Adrenal gland (tissue), 12 donors: ENCODE measurements around the gene UBE2E1. TPM values are rescaled to one million over a fixed set of nuclear protein-coding genes. Genes with fewer than 3 reads are reported as not detected.

ENCODE experiments used
- DNase-seq, 7 donors: peaks; one replicate each; pipeline ENCODE4 v3.0.0-alpha.2; 2019 to 2020
- H3K27ac ChIP-seq, 5 donors: fragments of 200-600 bp; sonication (generic) in 4 of 5; 1 replicate in 3 of 5; 2 replicates in 2 of 5; pipeline versions ENCODE4 v1.5.1 to v1.8.0; 2016 to 2020; ENCODE audit warnings: mild to moderate bottlenecking in 1 of 5
- H3K27me3 ChIP-seq: fragments of 200-600 bp; 2 replicates; pipeline ENCODE4 v1.8.0; 2021
- H3K36me3 ChIP-seq, 2 donors: fragments of 200-600 bp; replicated peaks in 1 of 2; 1 replicate in 1 of 2; 2 replicates in 1 of 2; pipeline versions ENCODE4 v1.5.1 to v1.8.0; 2018 to 2022
- H3K4me1 ChIP-seq, 2 donors: fragments of 200-600 bp; replicated peaks in 1 of 2; 1 replicate in 1 of 2; 2 replicates in 1 of 2; pipeline versions ENCODE4 v1.5.1 to v1.8.0; 2018 to 2021
- H3K4me3 ChIP-seq, 4 donors: fragments of 200-600 bp; sonication (generic) in 3 of 4; one replicate each; pipeline ENCODE4 v1.5.1; 2016 to 2018
- H3K9me3 ChIP-seq, 3 donors: fragments of 200-600 bp; sonication (generic) in 1 of 3; replicated peaks in 1 of 3; 1 replicate in 2 of 3; 2 replicates in 1 of 3; pipeline versions ENCODE4 v1.5.1 to v1.8.0; 2016 to 2021
- POLR2A ChIP-seq, 2 donors: fragments of 450-650 bp; IDR thresholded peaks; one replicate each; pipeline ENCODE4 v1.6.1; 2017; ENCODE audit warnings: antibody characterized with exemption in 2 of 2, mild to moderate bottlenecking in 2 of 2, moderate library complexity in 1 of 2
- WGBS, 4 donors: extraction: QIAGEN DNeasy Blood & Tissue Kit in 2 of 4; methylation state at CpG; one replicate each; pipeline versions ENCODE4 v1.1.5 to v1.1.7; 2013 to 2017; 5-methylcytosine and 5-hydroxymethylcytosine counted together
- intact Hi-C, 2 donors: fragments of 100-400 bp; cut with DNase I; formaldehyde crosslinking; loops; one replicate each; pipeline versions ENCODE4 v1.14.1 to v1.15.0; 2022 to 2023
- polyA plus RNA-seq, 3 donors: library from polyadenylated mRNA; stranded (reverse); fragments of 200-250 nt in 2 of 3; fragments of 350-450 nt in 1 of 3; fragmentation: Illumina TruSeq in 1 of 3; extraction: RNeasy Lipid Tissue Mini Kit (QIAGEN cat#74804) in 1 of 3; gene quantifications; one replicate each; pipeline ENCODE4 v1.2.3, GENCODE V29; 2013 to 2014
- total RNA-seq, 9 donors: library from RNA; depleted of rRNA in 4 of 9; stranded (reverse); fragments of >200 nt in 4 of 9; fragments of 120-200 nt in 1 of 9; fragmentation: NEBNext Ultra II Directional in 1 of 9; extraction: Animal tissue kit (Norgen Biotek cat#: 25700) in 1 of 9; gene quantifications; one replicate each; pipeline versions ENCODE4 v1.1.0 to v1.2.4, GENCODE V29; 2013 to 2023
- TF ChIP-seq, protein P1 (sequence below), 6 experiments: fragments of 450-650 bp in 4 of 6; fragments of 200-600 bp in 2 of 6; sonication (generic) in 1 of 6; IDR thresholded peaks; 1 replicate in 5 of 6; 2 replicates in 1 of 6; pipeline versions ENCODE4 v1.5.1 to v1.8.0; 2016 to 2021; ENCODE audit warnings: antibody characterized with exemption in 6 of 6, mild to moderate bottlenecking in 2 of 6, moderate library complexity in 1 of 6
- donor health status: healthy with polysubstance abuse.
- donor health status: Bipolar disorder and iron deficiency.
- donor health status: DM: yes; HTN: yes; CAD: no.
- donor health status: DM: no; HTN: no; CAD: no.
- donor health status: DM: no; HTN: no; CAD: no.
- donor health status: DM: yes; HTN: yes; CAD: no.

UBE2E1 gene
- total and polyA plus RNA-seq, 12 donors, result 19.4 to 80.5 (median 59.9) TPM

GRCh38 chr3:23820888-23821287, 15.1 kb downstream of the UBE2E1 start:
- no peaks in the 10 kb centered on the region for H3K36me3 ChIP-seq
- H3K27ac ChIP-seq, result no peak overlapping the region
- H3K4me3 ChIP-seq, result no peak overlapping the region
- 93 to 100% (median 95%) methylated on average over 1 of the region's 1 CpG for WGBS, 4 donors
- DNase-seq, result no peak
- peaks cover 8 to 21% of the 10 kb centered on the region in 2 donors for H3K4me1 ChIP-seq
- H3K27me3 ChIP-seq, result no peaks in the 10 kb centered on the region
- intact Hi-C loops, result no loop called here
- TF ChIP-seq, protein P1, sequence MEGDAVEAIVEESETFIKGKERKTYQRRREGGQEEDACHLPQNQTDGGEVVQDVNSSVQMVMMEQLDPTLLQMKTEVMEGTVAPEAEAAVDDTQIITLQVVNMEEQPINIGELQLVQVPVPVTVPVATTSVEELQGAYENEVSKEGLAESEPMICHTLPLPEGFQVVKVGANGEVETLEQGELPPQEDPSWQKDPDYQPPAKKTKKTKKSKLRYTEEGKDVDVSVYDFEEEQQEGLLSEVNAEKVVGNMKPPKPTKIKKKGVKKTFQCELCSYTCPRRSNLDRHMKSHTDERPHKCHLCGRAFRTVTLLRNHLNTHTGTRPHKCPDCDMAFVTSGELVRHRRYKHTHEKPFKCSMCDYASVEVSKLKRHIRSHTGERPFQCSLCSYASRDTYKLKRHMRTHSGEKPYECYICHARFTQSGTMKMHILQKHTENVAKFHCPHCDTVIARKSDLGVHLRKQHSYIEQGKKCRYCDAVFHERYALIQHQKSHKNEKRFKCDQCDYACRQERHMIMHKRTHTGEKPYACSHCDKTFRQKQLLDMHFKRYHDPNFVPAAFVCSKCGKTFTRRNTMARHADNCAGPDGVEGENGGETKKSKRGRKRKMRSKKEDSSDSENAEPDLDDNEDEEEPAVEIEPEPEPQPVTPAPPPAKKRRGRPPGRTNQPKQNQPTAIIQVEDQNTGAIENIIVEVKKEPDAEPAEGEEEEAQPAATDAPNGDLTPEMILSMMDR (IDR thresholded peaks at IDR 0.05), result no peak
- no peak for TF ChIP-seq POLR2A (IDR thresholded peaks at IDR 0.05)
- H3K9me3 ChIP-seq, result no peaks in the 10 kb centered on the region

DNA sequence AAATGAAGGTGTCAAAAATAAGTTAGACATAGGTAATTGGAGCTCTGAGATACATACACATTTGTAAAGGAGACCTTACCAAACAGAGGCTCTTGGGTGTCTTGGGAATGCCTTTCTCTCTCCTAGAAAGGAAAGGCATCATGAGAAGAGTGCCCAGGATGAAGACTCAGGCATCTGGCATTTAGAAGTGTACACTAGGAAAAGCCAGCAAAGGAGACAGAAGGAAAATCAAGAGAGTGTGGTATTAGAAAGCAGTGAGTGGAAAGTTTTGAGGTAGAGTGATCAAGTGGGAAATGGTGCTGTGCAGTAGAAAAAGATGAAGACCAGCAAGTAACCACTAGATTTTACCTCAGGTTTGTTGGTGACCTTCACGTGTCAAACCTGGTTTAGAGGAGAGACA, 16.1 kb downstream of the UBE2E1 start:
- no peak for TF ChIP-seq POLR2A (IDR thresholded peaks at IDR 0.05)
- TF ChIP-seq, protein P1 (IDR thresholded peaks at IDR 0.05), result no peak
- no peaks in the 10 kb centered on the region for H3K36me3 ChIP-seq
- no peak for DNase-seq
- H3K27me3 ChIP-seq, result no peaks in the 10 kb centered on the region
- WGBS, 4 donors, result 86 to 96% (median 90%) methylated on average over 1 of the region's 1 CpG
- no peaks in the 10 kb centered on the region for H3K9me3 ChIP-seq
- intact Hi-C loops, result no loop called here
- peaks cover 17 to 29% of the 10 kb centered on the region in 2 donors for H3K4me1 ChIP-seq
- no peak overlapping the region for H3K27ac ChIP-seq
- H3K4me3 ChIP-seq, result no peak overlapping the region

GRCh38 chr3:23822559-23822958, 16.8 kb downstream of the UBE2E1 start:
- no peak for TF ChIP-seq POLR2A (IDR thresholded peaks at IDR 0.05)
- TF ChIP-seq, protein P1 (IDR thresholded peaks at IDR 0.05), result no peak
- Histone ChIP-seq H3K4me1 (peaks cover 20 to 36% of the 10 kb centered on the region in 2 donors), H3K9me3 (no peaks in the 10 kb centered on the region), H3K36me3 (no peaks in the 10 kb centered on the region), H3K27ac (no peak overlapping the region), H3K27me3 (no peaks in the 10 kb centered on the region), H3K4me3 (no peak overlapping the region)
- 91 to 96% (median 94%) methylated on average over 6 to 7 of the region's 7 CpGs for WGBS, 4 donors
- no peak for DNase-seq
- intact Hi-C loops, result no loop called here

- 82 to 90% (median 86%) methylated on average over 3 of the region's 3 CpGs for WGBS, 4 donors
- intact Hi-C loops, result no loop called here
- H3K4me3 ChIP-seq, result no peak overlapping the region
- no peak for TF ChIP-seq POLR2A (IDR thresholded peaks at IDR 0.05)
- TF ChIP-seq, protein P1 (IDR thresholded peaks at IDR 0.05), result no peak
- no peaks in the 10 kb centered on the region for H3K36me3 ChIP-seq
- H3K27me3 ChIP-seq, result no peaks in the 10 kb centered on the region
- no peak for DNase-seq
- H3K4me1 ChIP-seq, result peaks cover 20 to 39% of the 10 kb centered on the region in 2 donors
- H3K9me3 ChIP-seq, result no peaks in the 10 kb centered on the region
- no peak overlapping the region for H3K27ac ChIP-seq
These were observed 17.9 kb downstream of the UBE2E1 start for GRCh38 chr3:23823620-23824019.
